HK-2 (cell line): ENCODE results near the gene ADCY10.
A peak's percentile ranks its signal among the peaks of the same experiment; 100 is the strongest.

Experiments
- DNase-seq: peaks from one replicate; pipeline ENCODE4 v3.0.0-alpha.2; 2018; ENCODE audit not compliant: unreplicated experiment

Gene ADCY10

GRCh38 chr1:167927046-167927754, 13.3 kb upstream of the ADCY10 start:
- no peak for DNase-seq

- peak; percentile 27 for DNase-seq
Observed at GRCh38 chr1:167926486-167926997, 12.6 kb upstream of the ADCY10 start.

DNA sequence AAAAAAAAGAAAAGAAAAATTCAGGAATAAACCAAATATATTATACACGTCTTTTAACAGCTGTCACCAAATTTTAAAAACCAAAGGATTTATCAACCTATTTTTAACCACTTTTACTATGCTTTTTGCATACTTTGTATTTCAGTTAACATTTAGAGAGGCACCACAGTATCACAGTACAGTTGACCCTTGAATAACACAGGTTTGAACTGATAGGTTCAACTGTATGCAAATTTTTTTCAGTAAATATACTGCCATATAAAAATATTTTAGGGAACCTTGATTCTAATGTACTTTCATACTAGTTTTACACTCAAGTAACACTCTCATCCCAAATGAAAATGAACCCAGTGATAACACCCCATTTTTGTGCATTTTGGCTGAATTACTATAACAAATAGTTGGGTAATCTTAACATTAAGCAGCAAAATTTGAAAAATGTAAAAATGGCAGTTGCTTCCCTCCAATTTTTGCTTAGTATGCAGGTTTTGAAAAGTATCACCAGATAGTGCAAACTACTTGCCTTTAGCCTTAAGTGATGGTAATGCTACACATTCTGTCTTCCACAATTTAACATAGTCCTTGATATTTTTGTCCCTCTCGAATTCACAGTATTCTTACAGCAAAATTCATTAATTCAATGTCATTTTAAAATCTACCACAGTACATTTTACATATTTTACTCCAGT, 10.8 kb upstream of the ADCY10 start:
- DNase-seq = no peak

- no peak for DNase-seq
Observed at GRCh38 chr1:167924102-167924501, 10.2 kb upstream of the ADCY10 start.

GRCh38 chr1:167923324-167924056, 9.6 kb upstream of the ADCY10 start:
- DNase-seq = no peak

DNA sequence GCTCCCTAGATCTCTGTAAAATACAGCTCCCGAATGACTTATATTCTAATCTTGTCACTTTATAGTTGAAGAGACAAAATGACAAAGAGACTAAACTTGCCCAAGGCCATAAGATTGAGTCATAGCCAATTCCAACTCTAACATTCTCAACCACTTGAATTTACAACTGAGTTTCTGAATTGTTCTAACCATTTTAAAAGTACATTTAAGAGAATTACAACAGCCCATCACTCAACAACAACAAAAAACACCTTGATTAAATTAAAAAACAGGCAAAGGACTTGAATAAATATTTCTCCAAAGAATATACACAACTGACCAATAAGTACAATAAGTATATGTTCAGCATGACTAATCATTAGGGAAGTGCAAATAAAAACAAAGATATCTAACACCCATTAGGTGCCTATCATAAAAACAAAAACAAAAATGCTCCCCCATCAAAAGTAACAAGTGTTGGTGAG, 8.7 kb upstream of the ADCY10 start:
- DNase-seq = no peak

DNA sequence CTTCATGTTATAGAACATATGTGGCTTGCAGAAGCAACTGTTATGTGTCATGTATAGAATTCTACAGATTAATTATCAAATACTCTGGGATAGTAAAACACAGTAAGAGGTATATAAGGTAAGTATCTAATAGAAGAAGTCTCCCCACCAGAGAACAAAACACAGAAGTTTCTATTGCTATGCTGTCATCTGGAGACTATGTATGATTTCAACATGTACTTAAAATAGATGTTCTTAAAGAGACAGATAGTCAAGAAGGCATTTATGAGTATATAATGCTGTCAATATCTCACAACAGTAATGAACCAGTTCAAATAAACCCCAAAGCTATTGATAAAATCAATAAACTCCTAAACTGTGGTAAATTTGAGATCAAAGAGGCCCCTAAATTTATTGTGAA, 8.1 kb upstream of the ADCY10 start:
- no peak for DNase-seq

GRCh38 chr1:167916766-167917511, 3.0 kb upstream of the ADCY10 start:
- no peak for DNase-seq

DNA sequence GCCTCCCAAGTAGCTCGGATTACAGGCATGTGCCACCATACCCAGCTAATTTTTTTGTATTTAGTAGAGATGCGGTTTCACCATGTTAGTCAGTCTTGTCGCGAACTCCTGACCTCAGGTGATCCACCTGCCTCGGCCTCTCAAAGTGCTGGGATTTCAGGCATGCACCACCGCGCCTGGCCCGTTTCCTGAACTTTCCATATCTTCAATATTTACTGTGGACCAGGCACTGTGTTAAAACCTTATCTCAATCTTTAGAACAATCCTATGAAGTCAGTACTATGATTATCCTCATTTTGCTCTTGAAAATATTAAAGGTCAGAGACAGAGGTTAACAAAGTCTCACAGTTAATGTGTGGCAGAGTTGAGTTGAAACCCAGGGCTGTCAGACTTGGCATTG, 1.6 kb upstream of the ADCY10 start:
- DNase-seq = no peak

GRCh38 chr1:167912294-167912693, 1.6 kb downstream of the ADCY10 start:
- no peak for DNase-seq

- DNase-seq = no peak
Observed at GRCh38 chr1:167911413-167911812, 2.5 kb downstream of the ADCY10 start.

DNA sequence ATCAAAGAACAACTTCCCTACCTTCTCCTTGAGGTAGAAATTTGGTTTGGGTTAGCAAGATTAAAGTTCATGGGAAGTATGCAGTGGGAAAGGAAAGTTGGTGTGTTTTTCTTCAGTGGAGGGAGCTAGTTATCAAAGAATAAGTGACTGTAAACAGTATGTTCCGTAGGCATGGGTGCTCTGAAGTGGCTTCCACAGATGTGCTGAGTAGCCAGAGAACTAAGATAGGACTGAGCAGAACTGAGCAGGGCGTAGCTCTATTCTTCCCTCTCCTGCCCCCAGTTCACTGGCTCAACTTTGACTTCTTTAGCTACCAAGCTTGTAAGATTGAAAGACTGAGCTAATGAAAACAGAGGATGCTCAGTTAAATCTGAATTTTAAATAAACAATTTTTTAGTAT, 3.4 kb downstream of the ADCY10 start:
- DNase-seq = no peak

GRCh38 chr1:167909691-167910180, 4.2 kb downstream of the ADCY10 start:
- no peak for DNase-seq

- DNase-seq = no peak
Observed at GRCh38 chr1:167905671-167906070, 8.3 kb downstream of the ADCY10 start.

GRCh38 chr1:167905182-167905581, 8.8 kb downstream of the ADCY10 start:
- DNase-seq = no peak

- DNase-seq = peak; percentile 57
Observed at GRCh38 chr1:167904652-167905130, 9.2 kb downstream of the ADCY10 start.

GRCh38 chr1:167900907-167901306, 13.0 kb downstream of the ADCY10 start:
- no peak for DNase-seq

GRCh38 chr1:167899253-167899681, 14.7 kb downstream of the ADCY10 start:
- DNase-seq = no peak

- DNase-seq = no peak
Observed at GRCh38 chr1:167898578-167899222, 15.2 kb downstream of the ADCY10 start.

DNA sequence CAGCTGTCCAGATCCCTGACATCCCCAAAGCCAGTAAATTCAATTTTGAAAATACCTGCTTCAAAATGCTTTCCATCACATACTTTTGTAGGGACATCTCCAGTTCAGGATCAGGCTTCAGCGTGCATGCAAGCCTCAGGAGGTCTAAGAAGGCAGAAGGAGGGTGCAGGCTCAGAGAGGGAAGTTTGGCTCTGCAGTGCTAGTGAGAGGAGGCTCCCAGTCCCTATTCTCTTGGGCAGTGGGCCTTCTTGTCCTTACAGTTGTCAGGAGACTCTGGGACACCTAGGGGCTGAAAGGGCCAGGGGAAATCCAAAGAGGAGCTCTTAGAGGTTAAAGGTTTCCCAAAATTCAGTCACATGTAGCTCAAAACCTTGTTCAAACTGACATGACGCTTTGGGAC, 20.1 kb downstream of the ADCY10 start:
- DNase-seq = no peak

DNA sequence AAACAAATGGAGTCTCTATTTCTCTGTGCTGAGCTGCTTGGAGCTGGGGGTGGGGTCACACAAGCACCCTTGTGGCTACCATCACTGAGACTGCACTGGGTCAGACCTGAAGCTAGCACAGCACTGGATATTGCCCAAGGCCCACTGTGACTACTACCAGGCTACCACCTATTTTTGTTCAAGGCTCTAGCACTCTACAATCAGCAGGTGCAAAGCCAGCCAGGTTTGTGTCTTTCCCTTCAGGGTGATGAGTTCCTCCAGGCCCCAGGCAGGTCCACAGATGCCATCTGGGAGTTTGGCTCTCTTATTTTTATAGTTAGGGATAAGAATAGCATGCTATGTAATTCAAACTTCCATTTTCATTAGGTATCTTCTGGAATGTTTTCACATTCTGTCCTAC, 23.5 kb downstream of the ADCY10 start:
- DNase-seq = no peak
